PC-9 (cell line): Measurements from ENCODE around the gene SORCS2. TPM values are rescaled to one million over a fixed set of nuclear protein-coding genes. Genes with fewer than 3 reads are reported as not detected.

Experiments
- BruUV-seq: library from RNA; stranded (reverse); fragments of 400-500 nt; replicated peaks from 2 replicates; lab custom pipeline; 2021; lab: Mats Ljungman, UMichigan
- CTCF ChIA-PET: fragments of 300-600 bp; sonication (Branson Sonifier 250); formaldehyde crosslinking; loops from one replicate; lab custom pipeline; 2022; ENCODE audit warnings: antibody characterized with exemption; lab: Charles Lee
- POLR2A ChIA-PET: fragments of 300-600 bp; sonication (Branson Sonifier 250); formaldehyde crosslinking; loops from one replicate; lab custom pipeline; 2022; ENCODE audit warnings: antibody characterized with exemption; ENCODE audit not compliant: unreplicated experiment; lab: Charles Lee
- DNase-seq, 2 experiments: peaks; one replicate each; pipeline versions ENCODE4 v3.0.0 to v3.0.0-alpha.2; 2015 to 2022; ENCODE audit warnings: mixed read lengths in 1 of 2
- H2AFZ ChIP-seq: fragments of 200-600 bp; sonication (generic); 2 replicates; pipeline ENCODE4 v1.8.1; 2017; ENCODE audit warnings: antibody characterized with exemption
- H3F3A ChIP-seq: fragments of 200-600 bp; sonication (generic); 2 replicates; pipeline ENCODE4 v1.8.1; 2017; ENCODE audit warnings: antibody characterized with exemption, mild to moderate bottlenecking, low read depth; ENCODE audit not compliant: insufficient read depth
- H3K27ac ChIP-seq: fragments of 200-600 bp; sonication (generic); 2 replicates; pipeline ENCODE4 v1.6.1; 2016; ENCODE audit warnings: mixed run types
- H3K27me3 ChIP-seq: fragments of 200-600 bp; sonication (generic); 2 replicates; pipeline ENCODE4 v1.6.1; 2016; ENCODE audit warnings: low read depth, mixed run types; ENCODE audit not compliant: insufficient read depth
- H3K36me3 ChIP-seq: fragments of 200-600 bp; sonication (generic); 2 replicates; pipeline ENCODE4 v1.6.1; 2016; ENCODE audit warnings: low read depth, mixed run types
- H3K4me1 ChIP-seq: fragments of 200-600 bp; sonication (generic); replicated peaks from 2 replicates; pipeline ENCODE4 v1.6.1; 2016; ENCODE audit warnings: mixed run types; ENCODE audit not compliant: insufficient read depth
- H3K4me2 ChIP-seq: fragments of 200-600 bp; sonication (generic); 2 replicates; pipeline ENCODE4 v1.6.1; 2017; ENCODE audit warnings: mixed run types
- H3K4me3 ChIP-seq: fragments of 200-600 bp; sonication (generic); 2 replicates; pipeline ENCODE4 v1.6.1; 2016; ENCODE audit warnings: mixed run types
- H3K79me2 ChIP-seq: fragments of 200-600 bp; sonication (generic); 2 replicates; pipeline ENCODE4 v1.6.1; 2017; ENCODE audit warnings: low read depth, mixed run types
- H3K9me2 ChIP-seq: fragments of 200-600 bp; sonication (generic); 2 replicates; pipeline ENCODE4 v1.8.1; 2017; ENCODE audit warnings: mild to moderate bottlenecking; ENCODE audit not compliant: insufficient read depth
- H3K9me3 ChIP-seq: fragments of 200-600 bp; sonication (generic); 2 replicates; pipeline ENCODE4 v1.8.1; 2016; ENCODE audit warnings: low read depth; ENCODE audit not compliant: insufficient read depth
- H4K20me1 ChIP-seq: fragments of 200-600 bp; sonication (generic); 2 replicates; pipeline ENCODE4 v1.8.1; 2017; ENCODE audit not compliant: insufficient read depth
- CTCF ChIP-seq: fragments of 200-600 bp; sonication (generic); conservative IDR thresholded peaks from 2 replicates; pipeline ENCODE4 v1.6.1; 2017; ENCODE audit warnings: mixed run types, antibody characterized with exemption, mild to moderate bottlenecking, moderate library complexity
- EZH2 ChIP-seq: fragments of 200-600 bp; sonication (generic); IDR thresholded peaks from 2 replicates; pipeline ENCODE4 v1.8.0; 2017; ENCODE audit warnings: antibody characterized with exemption, low read depth
- intact Hi-C: fragments of 100-400 bp; cut with micrococcal nuclease; formaldehyde crosslinking; loops from one replicate; pipeline ENCODE4 v1.10.0; 2022; ENCODE audit not compliant: unreplicated experiment
- total RNA-seq: library from RNA; stranded (reverse); gene quantifications from 2 replicates; pipeline ENCODE4 v1.2.3, GENCODE V29; 2021

SORCS2 gene
- total RNA-seq, 1 experiment from 2014 or later, result 25.8 TPM

GRCh38 chr4:7244751-7245320 is 52.5 kb downstream of the SORCS2 start:
- TF ChIP-seq CTCF (no peak), EZH2 (no peak)
- Histone ChIP-seq H3K79me2 (no peaks in the 10 kb centered on the region), H4K20me1 (no peaks in the 10 kb centered on the region), H3K4me1 (no peaks in the 10 kb centered on the region), H2AFZ (no peak overlapping the region), H3K4me2 (no peak overlapping the region), H3K27me3 (no peaks in the 10 kb centered on the region), H3F3A (no peaks in the 10 kb centered on the region), H3K27ac (no peak overlapping the region), H3K9me3 (no peaks in the 10 kb centered on the region), H3K4me3 (no peak overlapping the region), H3K36me3 (no peaks in the 10 kb centered on the region), H3K9me2 (no peaks in the 10 kb centered on the region)
- no TSS peak for BruUV-seq
- POLR2A ChIA-PET, result no interaction called here
- intact Hi-C loops, result no loop called here
- CTCF ChIA-PET, result no interaction called here
- no peak for DNase-seq

- Histone ChIP-seq H3K4me3 (no peak overlapping the region), H3K27me3 (no peaks in the 10 kb centered on the region), H2AFZ (no peak overlapping the region), H3K79me2 (no peaks in the 10 kb centered on the region), H4K20me1 (no peaks in the 10 kb centered on the region), H3K4me2 (no peak overlapping the region), H3K9me3 (no peaks in the 10 kb centered on the region), H3K36me3 (no peaks in the 10 kb centered on the region), H3K4me1 (no peaks in the 10 kb centered on the region), H3K27ac (no peak overlapping the region), H3K9me2 (no peaks in the 10 kb centered on the region), H3F3A (no peaks in the 10 kb centered on the region)
- no TSS peak for BruUV-seq
- intact Hi-C loops, result no loop called here
- DNase-seq, result no peak
- no peak for TF ChIP-seq CTCF
- TF ChIP-seq EZH2, result no peak
- ChIA-PET CTCF (no interaction called here), POLR2A (no interaction called here)
These were observed 55.2 kb downstream of the SORCS2 start for GRCh38 chr4:7247521-7247920.

GRCh38 chr4:7247946-7248345 is 55.6 kb downstream of the SORCS2 start:
- Histone ChIP-seq H3K27me3 (no peaks in the 10 kb centered on the region), H4K20me1 (no peaks in the 10 kb centered on the region), H2AFZ (no peak overlapping the region), H3K4me1 (no peaks in the 10 kb centered on the region), H3K9me3 (no peaks in the 10 kb centered on the region), H3K36me3 (no peaks in the 10 kb centered on the region), H3K4me3 (no peak overlapping the region), H3K79me2 (no peaks in the 10 kb centered on the region), H3K27ac (no peak overlapping the region), H3F3A (no peaks in the 10 kb centered on the region), H3K4me2 (no peak overlapping the region), H3K9me2 (no peaks in the 10 kb centered on the region)
- POLR2A ChIA-PET, result no interaction called here
- no peak for DNase-seq
- TF ChIP-seq EZH2 (no peak), CTCF (no peak)
- intact Hi-C loops, result no loop called here
- CTCF ChIA-PET, result no interaction called here
- no TSS peak for BruUV-seq
